Endothelial cell of umbilical vein (primary cell): ENCODE results near the gene ANKS1A. TPM values are rescaled to one million over a fixed set of nuclear protein-coding genes. Genes with fewer than 3 reads are reported as not detected.

Experiments used
- BruUV-seq: library from RNA; stranded (reverse); fragments of 400-500 nt; replicated peaks from 2 replicates; lab custom pipeline; 2021; lab: Mats Ljungman, UMichigan
- CTCF ChIA-PET: fragments of 300-600, 350-600 bp; sonication (Branson Sonifier 250); formaldehyde crosslinking; loops from one replicate; lab custom pipeline; 2021; ENCODE audit warnings: antibody characterized with exemption, inconsistent platforms; lab: Charles Lee
- POLR2A ChIA-PET: fragments of 300-600, 350-600 bp; sonication (Branson Sonifier 250); formaldehyde crosslinking; loops from one replicate; lab custom pipeline; 2021; ENCODE audit warnings: antibody characterized with exemption, inconsistent platforms; lab: Charles Lee
- DNase-seq: peaks from one replicate; pipeline ENCODE4 v3.0.0-alpha.2; 2011; ENCODE audit warnings: low read depth, low spot score
- FAIRE-seq: peaks from 2 replicates; lab custom pipeline; 2011; peaks lifted over from hg19 to GRCh38; lab: Jason Lieb, UNC
- H2AFZ ChIP-seq: 2 replicates; pipeline ENCODE4 v1.6.0; 2012; ENCODE audit warnings: low read depth, low read length, control low read depth, inconsistent platforms
- H3K27ac ChIP-seq: 2 replicates; pipeline ENCODE4 v1.5.1; 2011; ENCODE audit warnings: low read depth, mild to moderate bottlenecking, control low read depth, low read length, moderate library complexity; ENCODE audit not compliant: insufficient read depth
- H3K27me3 ChIP-seq, 2 experiments: 2 replicates each; pipeline versions ENCODE4 v1.6.0 to v1.6.1; 2011; ENCODE audit warnings: low read length in 2 of 2, mixed read lengths in 1 of 2; ENCODE audit not compliant: control insufficient read depth in 2 of 2, insufficient read depth in 2 of 2
- H3K36me3 ChIP-seq, 2 experiments: 2 replicates in 1 of 2; 3 replicates in 1 of 2; pipeline ENCODE4 v1.5.1; 2011; ENCODE audit warnings: low read length in 2 of 2, mild to moderate bottlenecking in 1 of 2, moderate library complexity in 1 of 2; ENCODE audit not compliant: control insufficient read depth in 2 of 2, insufficient read depth in 2 of 2; ENCODE audit errors: extremely low read depth in 1 of 2
- H3K4me1 ChIP-seq: 3 replicates; pipeline ENCODE4 v1.5.1; 2011; ENCODE audit warnings: mild to moderate bottlenecking, low read length; ENCODE audit not compliant: control insufficient read depth, insufficient read depth; ENCODE audit errors: extremely low read depth
- H3K4me2 ChIP-seq: 2 replicates; pipeline ENCODE4 v1.6.1; 2011; ENCODE audit warnings: low read length, control low read depth, mixed read lengths; ENCODE audit not compliant: insufficient read depth
- H3K4me3 ChIP-seq, 3 experiments: fragments of 200-600 bp in 1 of 3; sonication (generic), shearing (Covaris generic) in 1 of 3; replicated peaks in 1 of 3; 2 replicates each; pipeline ENCODE4 v1.5.1; 2011 to 2016; ENCODE audit warnings: control low read depth in 3 of 3, low read length in 3 of 3, mild to moderate bottlenecking in 2 of 3, inconsistent platforms in 1 of 3, low read depth in 1 of 3, moderate library complexity in 1 of 3; ENCODE audit not compliant: insufficient read depth in 1 of 3
- H3K79me2 ChIP-seq: 2 replicates; pipeline ENCODE4 v1.6.0; 2012; ENCODE audit warnings: low read length, inconsistent platforms; ENCODE audit not compliant: control insufficient read depth, insufficient read depth
- H3K9ac ChIP-seq: replicated peaks from 2 replicates; pipeline ENCODE3; 2011; ENCODE audit warnings: low read length, control low read depth; ENCODE audit not compliant: insufficient read depth; ENCODE audit errors: extremely low read depth
- H3K9me1 ChIP-seq: replicated peaks from 3 replicates; pipeline ENCODE4 v1.6.0; 2011; ENCODE audit warnings: mild to moderate bottlenecking, low read length; ENCODE audit not compliant: control insufficient read depth, insufficient read depth; ENCODE audit errors: extremely low read depth
- H3K9me3 ChIP-seq: replicated peaks from 2 replicates; pipeline ENCODE4 v1.5.1; 2012; ENCODE audit warnings: low read length, inconsistent platforms; ENCODE audit not compliant: control insufficient read depth, insufficient read depth
- H4K20me1 ChIP-seq: replicated peaks from 2 replicates; pipeline ENCODE3; 2011; ENCODE audit warnings: mild to moderate bottlenecking, low read length; ENCODE audit not compliant: control insufficient read depth, insufficient read depth; ENCODE audit errors: extremely low read depth
- CTCF ChIP-seq, 2 donors: IDR thresholded peaks; 1 replicate in 1 of 2; 2 replicates in 1 of 2; pipeline ENCODE4 v1.5.1; 2011; ENCODE audit warnings: low read length in 2 of 2, mild to moderate bottlenecking in 2 of 2, moderate library complexity in 2 of 2, control low read depth in 1 of 2, inconsistent platforms in 1 of 2, low read depth in 1 of 2; ENCODE audit not compliant: insufficient read depth in 1 of 2; ENCODE audit errors: extremely low read depth in 1 of 2
- EZH2 ChIP-seq: IDR thresholded peaks from 2 replicates; pipeline ENCODE4 v1.6.1; 2012; ENCODE audit warnings: borderline replicate concordance, low read depth, mild to moderate bottlenecking, moderate library complexity, low read length, inconsistent platforms; ENCODE audit not compliant: severe bottlenecking
- FOS ChIP-seq: IDR thresholded peaks from 2 replicates; pipeline ENCODE4 v1.6.1; 2011; ENCODE audit warnings: mild to moderate bottlenecking, low read length, moderate library complexity, borderline replicate concordance; ENCODE audit not compliant: insufficient read depth
- GATA2 ChIP-seq: IDR thresholded peaks from 2 replicates; pipeline ENCODE4 v1.7.0; 2011; ENCODE audit warnings: low read depth, mild to moderate bottlenecking, moderate library complexity, mixed read lengths, low read length; ENCODE audit not compliant: insufficient read length, insufficient read depth
- JUN ChIP-seq: IDR thresholded peaks from 2 replicates; pipeline ENCODE4 v1.6.1; 2011; ENCODE audit warnings: borderline replicate concordance, low read depth; ENCODE audit not compliant: insufficient read length, insufficient read depth
- MYC ChIP-seq: IDR thresholded peaks from one replicate; pipeline ENCODE4 v1.6.1; 2011; ENCODE audit warnings: mild to moderate bottlenecking, low read depth, low read length
- POLR2A ChIP-seq: IDR thresholded peaks from 2 replicates; pipeline ENCODE4 v1.6.1; 2012; ENCODE audit warnings: low read depth, mild to moderate bottlenecking, control low read depth, low read length
- POLR2AphosphoS5 ChIP-seq: IDR thresholded peaks from 2 replicates; pipeline ENCODE4 v1.6.1; 2012; ENCODE audit warnings: low read depth, mild to moderate bottlenecking, control low read depth, low read length, moderate library complexity; ENCODE audit not compliant: insufficient read depth
- dilution Hi-C: fragments of 300-500 bp; cut with MboI; formaldehyde crosslinking; loops from one replicate; pipeline ENCODE4 v1.15.0; 2019; ENCODE audit warnings: low sequenced_read_pairs; ENCODE audit not compliant: extremely low pct_ligation_motif_present
- intact Hi-C: fragments of 100-400 bp; cut with micrococcal nuclease; formaldehyde crosslinking; loops from one replicate; pipeline ENCODE4 v1.10.0; 2022
- polyA plus RNA-seq, 4 experiments: library from polyadenylated mRNA; depleted of rRNA in 3 of 4; stranded (reverse) in 3 of 4; unstranded in 1 of 4; fragments of >200 nt; gene quantifications; 2 replicates each; pipeline versions ENCODE4 v1.2.1 to v1.2.3, GENCODE V29; 2011 to 2012; ENCODE audit warnings: missing spikeins in 1 of 4
- total RNA-seq: library from RNA; stranded (reverse); gene quantifications from 2 replicates; pipeline ENCODE4 v1.2.3, GENCODE V29; 2021
- TF ChIP-seq, protein P1 (sequence below): IDR thresholded peaks from 2 replicates; pipeline ENCODE4 v1.6.1; 2011; ENCODE audit not compliant: insufficient read depth, insufficient read length

The ANKS1A gene
- total and polyA plus RNA-seq, 2 donors (not counting 3 experiments of a cell fraction or from before 2014, with no cell fraction given) = 8.9 to 26.1 TPM

- Histone ChIP-seq H3K4me1 (peaks cover 3% of the 10 kb centered on the region), H3K36me3 (no peaks in the 10 kb centered on the region), H3K4me2 (no peak overlapping the region), H3K4me3 (no peak overlapping the region), H3K9me3 (no peaks in the 10 kb centered on the region), H3K27ac (no peak overlapping the region), H3K27me3 (no peaks in the 10 kb centered on the region), H4K20me1 (no peaks in the 10 kb centered on the region), H2AFZ (no peak overlapping the region), H3K9ac (no peak overlapping the region), H3K9me1 (no peaks in the 10 kb centered on the region), H3K79me2 (no peaks in the 10 kb centered on the region)
- ChIA-PET POLR2A (interaction anchor here (0.6 to 0.7 kb wide), 2 partner anchors 16 to 114 kb away, joined by 3 read pairs; no protein-coding TSS in a partner anchor), CTCF (interaction anchor here (1.1 to 1.5 kb wide), 2 partner anchors 20 to 34 kb away, joined by 3 read pairs; no protein-coding TSS in a partner anchor)
- DNase-seq = peak; percentile 70
- intact Hi-C loops (loop anchor here (10.0 kb wide), 1 partner anchor 59 kb away; no protein-coding TSS in a partner anchor), dilution Hi-C loops (no loop called here)
- TF ChIP-seq FOS (peak; percentile 54), JUN (peak; percentile 74), MYC (no peak), POLR2AphosphoS5 (no peak)
- FAIRE-seq = no peak
- BruUV-seq = no TSS peak
Measured at GRCh38 chr6:34953061-34954025, 64.3 kb downstream of the ANKS1A start.

DNA sequence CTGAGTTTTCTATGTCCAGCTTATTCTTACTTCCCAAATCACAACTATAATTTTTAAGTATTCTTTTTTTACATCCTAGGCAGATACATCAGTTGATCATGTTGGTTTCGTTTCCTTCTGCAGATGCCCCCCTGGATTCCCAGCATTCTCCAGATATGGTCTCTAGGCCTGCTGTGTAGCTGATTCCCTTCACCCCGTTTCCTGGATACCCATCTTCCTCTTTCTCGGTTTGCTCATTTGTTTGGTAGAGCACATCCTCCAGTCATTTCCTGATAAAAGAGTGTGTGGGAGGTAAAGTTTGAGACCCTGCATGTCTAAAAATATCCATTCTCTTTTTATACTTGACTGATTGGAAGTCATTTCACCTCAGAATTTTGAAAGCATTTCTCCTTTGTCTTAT, 66.4 kb downstream of the ANKS1A start:
- H3K9ac ChIP-seq = no peak overlapping the region
- no peaks in the 10 kb centered on the region for H3K9me1 ChIP-seq
- ChIA-PET CTCF (no interaction called here), POLR2A (no interaction called here)
- H4K20me1 ChIP-seq = no peaks in the 10 kb centered on the region
- no peaks in the 10 kb centered on the region for H3K9me3 ChIP-seq
- no TSS peak for BruUV-seq
- dilution Hi-C loops = no loop called here
- TF ChIP-seq MYC = no peak
- TF ChIP-seq POLR2AphosphoS5 = no peak
- no peak for TF ChIP-seq CTCF (IDR thresholded peaks at IDR 0.05; ENCODE audit: extremely low read depth in 1 of 2, insufficient read depth in 1 of 2, low read depth in 1 of 2, low read length in 2 of 2)
- no peak for TF ChIP-seq FOS
- TF ChIP-seq, protein P1, sequence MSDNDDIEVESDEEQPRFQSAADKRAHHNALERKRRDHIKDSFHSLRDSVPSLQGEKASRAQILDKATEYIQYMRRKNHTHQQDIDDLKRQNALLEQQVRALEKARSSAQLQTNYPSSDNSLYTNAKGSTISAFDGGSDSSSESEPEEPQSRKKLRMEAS = no peak
- TF ChIP-seq JUN = no peak
- no peak for TF ChIP-seq EZH2
- no peak for TF ChIP-seq POLR2A
- no peak for TF ChIP-seq GATA2
- intact Hi-C loops = loop anchor here (10.0 kb wide), 1 partner anchor 61 kb away; no protein-coding TSS in a partner anchor
- DNase-seq = peak; percentile 39
- H3K4me3 ChIP-seq = no peak overlapping the region
- H3K27ac ChIP-seq = no peak overlapping the region
- H3K36me3 ChIP-seq = no peaks in the 10 kb centered on the region
- H2AFZ ChIP-seq = no peak overlapping the region
- no peaks in the 10 kb centered on the region for H3K79me2 ChIP-seq
- H3K27me3 ChIP-seq = no peaks in the 10 kb centered on the region
- FAIRE-seq = no peak
- peaks cover 3% of the 10 kb centered on the region for H3K4me1 ChIP-seq
- no peak overlapping the region for H3K4me2 ChIP-seq
